Nephron progenitor cell (in vitro differentiated cells): ENCODE data around the gene GNAO1.

Experiments
- DNase-seq: peaks from one replicate; pipeline ENCODE4 v3.0.0; 2021
- H3K27ac Mint-ChIP-seq: 2 replicates; pipeline ENCODE4 v1.8.0; 2021; ENCODE audit warnings: mild to moderate bottlenecking, moderate library complexity, mixed read lengths
- H3K27me3 Mint-ChIP-seq: 2 replicates; pipeline ENCODE4 v1.8.0; 2021; ENCODE audit warnings: mild to moderate bottlenecking, low read depth, mixed read lengths; ENCODE audit not compliant: poor library complexity
- H3K36me3 Mint-ChIP-seq: 2 replicates; pipeline ENCODE4 v1.8.0; 2021; ENCODE audit warnings: low read depth, mixed read lengths
- H3K4me1 Mint-ChIP-seq: 2 replicates; pipeline ENCODE4 v1.8.0; 2021; ENCODE audit warnings: mixed read lengths
- H3K4me3 Mint-ChIP-seq: 2 replicates; pipeline ENCODE4 v1.8.0; 2021; ENCODE audit warnings: mild to moderate bottlenecking, moderate library complexity, mixed read lengths
- H3K9me3 Mint-ChIP-seq: 2 replicates; pipeline ENCODE4 v1.8.0; 2021; ENCODE audit warnings: mild to moderate bottlenecking, moderate library complexity, mixed read lengths
- TF ChIP-seq, protein P1 (sequence below): fragments of 200-600 bp; sonication (generic); IDR thresholded peaks from 2 replicates; pipeline ENCODE4 v1.5.0; 2021; ENCODE audit warnings: antibody characterized with exemption

GNAO1 gene

DNA sequence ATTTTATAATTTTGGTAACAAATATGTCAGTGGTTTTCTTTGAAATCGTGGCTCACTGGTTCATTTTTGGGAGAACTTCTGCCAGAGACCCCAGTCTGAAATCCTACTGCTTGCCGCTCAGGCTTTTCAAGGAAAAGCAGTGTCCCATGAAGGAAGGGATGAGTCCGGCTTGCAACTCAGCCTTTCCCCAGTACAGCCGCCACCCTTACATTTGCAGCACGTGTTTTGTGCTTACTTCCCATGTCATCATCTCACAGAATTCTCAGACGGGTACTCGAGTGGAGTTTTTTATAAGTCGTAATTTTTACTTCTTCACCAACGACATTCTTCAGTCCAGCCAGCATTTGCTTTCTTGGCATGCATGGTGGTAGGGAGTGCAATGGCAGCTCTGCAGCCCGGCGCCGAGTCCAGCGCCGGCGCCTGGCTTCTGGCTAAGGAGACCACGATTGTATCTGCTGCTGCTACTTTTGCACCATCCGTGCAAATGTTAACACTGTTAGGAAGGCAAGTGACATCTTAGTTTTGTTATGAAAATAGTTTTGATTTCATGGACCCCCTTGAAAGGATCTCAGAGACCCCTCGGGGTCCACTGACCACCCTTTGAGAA is 123.1 kb downstream of the GNAO1 start:
- H3K36me3 Mint-ChIP-seq: no peaks in the 10 kb centered on the region
- no peak overlapping the region for H3K27ac Mint-ChIP-seq
- H3K4me3 Mint-ChIP-seq: no peak overlapping the region
- DNase-seq: no peak
- peaks cover 8% of the 10 kb centered on the region for H3K4me1 Mint-ChIP-seq
- peaks cover 27% of the 10 kb centered on the region for H3K27me3 Mint-ChIP-seq
- no peaks in the 10 kb centered on the region for H3K9me3 Mint-ChIP-seq
- TF ChIP-seq, protein P1, sequence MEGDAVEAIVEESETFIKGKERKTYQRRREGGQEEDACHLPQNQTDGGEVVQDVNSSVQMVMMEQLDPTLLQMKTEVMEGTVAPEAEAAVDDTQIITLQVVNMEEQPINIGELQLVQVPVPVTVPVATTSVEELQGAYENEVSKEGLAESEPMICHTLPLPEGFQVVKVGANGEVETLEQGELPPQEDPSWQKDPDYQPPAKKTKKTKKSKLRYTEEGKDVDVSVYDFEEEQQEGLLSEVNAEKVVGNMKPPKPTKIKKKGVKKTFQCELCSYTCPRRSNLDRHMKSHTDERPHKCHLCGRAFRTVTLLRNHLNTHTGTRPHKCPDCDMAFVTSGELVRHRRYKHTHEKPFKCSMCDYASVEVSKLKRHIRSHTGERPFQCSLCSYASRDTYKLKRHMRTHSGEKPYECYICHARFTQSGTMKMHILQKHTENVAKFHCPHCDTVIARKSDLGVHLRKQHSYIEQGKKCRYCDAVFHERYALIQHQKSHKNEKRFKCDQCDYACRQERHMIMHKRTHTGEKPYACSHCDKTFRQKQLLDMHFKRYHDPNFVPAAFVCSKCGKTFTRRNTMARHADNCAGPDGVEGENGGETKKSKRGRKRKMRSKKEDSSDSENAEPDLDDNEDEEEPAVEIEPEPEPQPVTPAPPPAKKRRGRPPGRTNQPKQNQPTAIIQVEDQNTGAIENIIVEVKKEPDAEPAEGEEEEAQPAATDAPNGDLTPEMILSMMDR: no peak

DNA sequence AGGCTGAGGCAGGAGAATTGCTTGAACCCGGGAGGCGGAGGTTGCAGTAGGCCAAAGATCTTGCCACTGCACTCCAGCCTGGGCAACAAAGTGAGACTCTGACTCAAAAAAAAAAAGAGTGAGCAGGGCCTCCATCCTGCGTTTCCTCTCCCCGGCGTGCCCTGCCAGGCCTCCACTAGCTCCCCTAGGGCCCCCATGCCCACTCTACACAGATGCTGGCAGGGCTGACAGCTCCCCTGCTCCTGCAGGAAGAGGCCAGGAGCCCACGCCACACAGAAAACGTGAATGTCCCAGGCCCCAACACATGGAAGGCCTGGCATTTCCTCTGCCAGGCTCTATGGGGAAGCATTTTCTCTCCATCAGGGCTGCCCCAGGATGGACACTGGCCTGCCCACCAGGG is 124.7 kb downstream of the GNAO1 start:
- H3K4me3 Mint-ChIP-seq: no peak overlapping the region
- DNase-seq: no peak
- no peaks in the 10 kb centered on the region for H3K9me3 Mint-ChIP-seq
- peaks cover 23% of the 10 kb centered on the region for H3K27me3 Mint-ChIP-seq
- TF ChIP-seq, protein P1: no peak
- peaks cover 8% of the 10 kb centered on the region for H3K4me1 Mint-ChIP-seq
- no peaks in the 10 kb centered on the region for H3K36me3 Mint-ChIP-seq
- peak overlapping the region; percentile 39 for H3K27ac Mint-ChIP-seq

DNA sequence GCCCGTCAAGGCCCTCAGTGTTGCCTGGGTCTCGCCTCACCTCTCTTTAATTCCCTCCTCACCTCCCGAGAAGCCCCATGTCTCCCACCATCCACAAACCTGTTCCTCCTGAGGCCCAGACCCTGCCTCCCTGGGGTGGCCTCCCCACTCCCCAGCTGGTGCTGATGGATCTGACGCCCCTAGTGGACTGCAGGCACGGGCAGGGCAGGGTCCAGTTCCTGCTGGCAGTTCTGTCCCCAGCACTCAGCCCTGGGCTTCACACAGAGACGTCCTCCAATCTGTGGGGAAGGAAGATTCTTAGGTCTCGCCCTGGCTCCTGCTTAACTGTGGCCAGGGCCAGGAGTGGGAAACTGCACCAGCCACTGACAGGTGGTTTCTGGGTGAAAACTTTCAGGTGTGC is 125.3 kb downstream of the GNAO1 start:
- Mint-ChIP-seq H3K4me1 (peaks cover 8% of the 10 kb centered on the region), H3K4me3 (no peak overlapping the region), H3K36me3 (no peaks in the 10 kb centered on the region), H3K9me3 (no peaks in the 10 kb centered on the region), H3K27ac (no peak overlapping the region), H3K27me3 (peaks cover 23% of the 10 kb centered on the region)
- TF ChIP-seq, protein P1: no peak
- DNase-seq: no peak

DNA sequence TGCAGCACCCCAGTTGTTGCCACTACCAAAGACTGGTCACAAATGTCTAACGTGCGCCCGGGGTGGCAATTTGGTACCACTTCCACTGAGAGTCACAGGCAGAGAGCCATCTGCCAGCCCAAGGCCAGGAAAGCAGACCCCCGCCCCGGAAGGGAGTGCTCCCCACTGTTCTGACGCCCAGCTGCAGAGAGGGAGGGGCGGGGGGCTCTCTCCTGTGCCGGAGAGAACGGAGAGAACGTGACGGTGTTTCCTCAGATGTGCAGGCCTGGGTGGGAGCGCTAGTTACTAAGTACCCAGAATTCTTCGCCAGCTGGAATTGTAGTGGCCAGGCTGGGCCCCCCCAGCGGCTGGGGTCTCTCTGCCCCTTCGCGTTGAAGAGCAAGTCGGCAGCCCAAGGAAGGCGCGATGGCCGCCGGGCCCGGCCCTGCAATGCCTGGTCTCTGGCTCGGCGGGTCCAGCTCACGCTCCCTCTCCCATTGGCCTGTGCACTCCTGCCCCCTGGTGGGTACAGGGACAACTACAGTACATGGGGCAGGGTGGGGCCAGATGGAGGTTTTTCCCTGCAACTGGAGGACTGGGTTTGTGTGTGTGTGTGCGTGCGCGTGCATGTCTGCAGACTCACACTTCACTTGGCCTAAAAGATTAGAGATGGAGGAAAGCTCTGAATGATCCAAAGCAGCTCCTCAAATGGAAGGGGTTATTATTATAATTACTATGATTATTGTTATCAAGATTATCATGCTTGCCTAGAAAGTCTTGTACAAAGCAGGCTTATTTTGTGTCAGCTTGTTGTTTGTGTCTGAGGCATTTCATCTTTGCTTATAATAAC is 126.9 kb downstream of the GNAO1 start:
- no peaks in the 10 kb centered on the region for H3K9me3 Mint-ChIP-seq
- H3K36me3 Mint-ChIP-seq: no peaks in the 10 kb centered on the region
- no peak overlapping the region for H3K27ac Mint-ChIP-seq
- no peaks in the 10 kb centered on the region for H3K4me1 Mint-ChIP-seq
- TF ChIP-seq, protein P1: peak; percentile 98
- DNase-seq: peak; percentile 89
- peak overlapping the region; percentile 74 for H3K4me3 Mint-ChIP-seq
- H3K27me3 Mint-ChIP-seq: peaks cover 23% of the 10 kb centered on the region

- H3K36me3 Mint-ChIP-seq: no peaks in the 10 kb centered on the region
- no peak overlapping the region for H3K4me3 Mint-ChIP-seq
- no peaks in the 10 kb centered on the region for H3K4me1 Mint-ChIP-seq
- TF ChIP-seq, protein P1: no peak
- no peak for DNase-seq
- peaks cover 26% of the 10 kb centered on the region for H3K27me3 Mint-ChIP-seq
- H3K27ac Mint-ChIP-seq: no peak overlapping the region
- no peaks in the 10 kb centered on the region for H3K9me3 Mint-ChIP-seq
Measured at GRCh38 chr16:56318827-56319140, 127.5 kb downstream of the GNAO1 start.

- Mint-ChIP-seq H3K4me1 (no peaks in the 10 kb centered on the region), H3K27ac (no peak overlapping the region), H3K27me3 (peaks cover 26% of the 10 kb centered on the region), H3K4me3 (no peak overlapping the region), H3K9me3 (no peaks in the 10 kb centered on the region), H3K36me3 (no peaks in the 10 kb centered on the region)
- TF ChIP-seq, protein P1: no peak
- no peak for DNase-seq
Measured at GRCh38 chr16:56319376-56319775, 128.1 kb downstream of the GNAO1 start.
